Rectal smooth muscle tissue (tissue), 1 donor: Measurements from ENCODE around the gene MARCHF9.
"Not testable (repeated sequence)": the region's sequence is repeated elsewhere in the genome, so short reads cannot be mapped to it uniquely, and the experiment has no call there.

ENCODE experiments used
- H3K27ac ChIP-seq: one replicate; pipeline ENCODE4 v1.7.0; 2013; ENCODE audit warnings: low read depth, low read length, inconsistent platforms
- H3K27me3 ChIP-seq: one replicate; pipeline ENCODE4 v1.7.0; 2013; ENCODE audit warnings: low read length; ENCODE audit not compliant: control insufficient read depth, insufficient read depth
- H3K36me3 ChIP-seq: one replicate; pipeline ENCODE4 v1.7.0; 2013; ENCODE audit warnings: low read length; ENCODE audit not compliant: control insufficient read depth, insufficient read depth
- H3K4me1 ChIP-seq: one replicate; pipeline ENCODE4 v1.7.0; 2013; ENCODE audit warnings: low read length; ENCODE audit not compliant: control insufficient read depth, insufficient read depth
- H3K4me3 ChIP-seq: one replicate; pipeline ENCODE4 v1.7.0; 2013; ENCODE audit warnings: low read length
- H3K9ac ChIP-seq: one replicate; pipeline ENCODE4 v1.7.0; 2013; ENCODE audit warnings: low read length

The MARCHF9 gene

DNA sequence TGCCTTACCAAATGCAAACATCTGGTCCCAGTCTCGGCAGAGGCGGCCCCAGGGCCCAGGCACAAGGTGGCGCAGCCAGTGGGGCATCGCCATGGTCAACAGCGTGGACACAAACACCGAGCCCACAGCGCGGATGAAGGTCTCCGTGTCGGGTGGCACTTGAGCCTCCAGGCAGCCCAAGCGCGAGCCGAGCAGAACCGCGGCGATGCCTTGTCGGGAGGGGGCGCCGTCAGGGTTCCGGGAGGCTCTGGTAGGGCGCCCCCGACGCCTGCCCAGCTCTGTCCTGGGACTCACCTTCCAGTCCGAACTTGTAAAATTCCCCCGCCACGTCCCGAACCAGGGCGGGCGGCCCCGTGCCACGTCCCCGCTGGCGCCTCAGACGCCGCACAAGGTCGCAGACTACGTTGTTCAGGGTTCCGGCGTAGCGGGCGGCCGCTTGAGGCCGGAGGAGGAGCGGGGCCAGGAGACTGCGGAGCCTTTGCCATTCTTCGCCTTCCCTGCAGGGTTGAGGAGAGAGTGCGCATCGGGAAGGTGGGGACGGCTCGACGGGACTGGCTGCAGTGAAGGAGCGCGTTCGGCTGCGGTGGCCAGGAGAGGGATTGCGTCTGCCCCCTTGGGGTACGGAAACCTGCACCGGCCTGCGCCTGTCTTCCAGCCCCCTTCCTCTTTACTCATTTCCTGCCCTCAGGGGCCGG, 10.2 kb downstream of the MARCHF9 start:
- Histone ChIP-seq H3K4me3 (peak overlapping the region; percentile 65), H3K27ac (no peak overlapping the region), H3K9ac (no peak overlapping the region), H3K4me1 (peaks cover 9% of the 10 kb centered on the region), H3K27me3 (peaks cover 27% of the 10 kb centered on the region), H3K36me3 (peaks cover 4% of the 10 kb centered on the region)

- H3K4me3 ChIP-seq: peak overlapping the region; percentile 65
- peaks cover 27% of the 10 kb centered on the region for H3K27me3 ChIP-seq
- H3K9ac ChIP-seq: no peak overlapping the region
- H3K27ac ChIP-seq: no peak overlapping the region
- peaks cover 4% of the 10 kb centered on the region for H3K36me3 ChIP-seq
- H3K4me1 ChIP-seq: peaks cover 9% of the 10 kb centered on the region
Measured at GRCh38 chr12:57765698-57766463, 11.0 kb downstream of the MARCHF9 start.

GRCh38 chr12:57766464-57767304, 11.8 kb downstream of the MARCHF9 start, which contains the start of gene CYP27B1:
Gene CYP27B1, minus strand, starts transcription at chr12:57767078. Its CDS starts 37 bp downstream, at chr12:57767041.
- Histone ChIP-seq H3K36me3 (peaks cover 4% of the 10 kb centered on the region), H3K9ac (no peak within 1 kb of the TSS), H3K4me1 (peaks cover 12% of the 10 kb centered on the region), H3K4me3 (peak within 1 kb of the TSS; percentile 65), H3K27me3 (peaks cover 27% of the 10 kb centered on the region), H3K27ac (no peak within 1 kb of the TSS)

DNA sequence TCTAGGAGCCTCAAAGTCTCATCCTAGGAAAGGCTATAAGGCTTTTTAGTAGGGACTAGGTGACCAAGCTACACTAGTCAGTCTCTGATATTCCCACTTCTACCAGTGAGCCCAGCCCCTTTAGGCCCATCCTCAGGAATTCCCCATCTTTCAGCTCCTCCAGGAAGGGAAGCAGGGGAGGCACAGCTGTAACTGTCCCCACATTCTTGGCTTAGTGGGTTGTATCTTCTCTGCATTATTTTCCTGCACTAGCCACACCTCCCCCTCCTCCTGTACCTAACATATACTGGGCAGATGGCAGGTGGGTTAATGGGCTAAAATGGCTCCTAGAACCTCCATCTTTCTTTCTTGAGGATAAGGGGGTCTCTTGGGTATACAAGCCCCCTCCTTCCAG, 12.4 kb downstream of the MARCHF9 start:
- Histone ChIP-seq H3K9ac (no peak overlapping the region), H3K4me3 (peak overlapping the region; percentile 65), H3K36me3 (peaks cover 4% of the 10 kb centered on the region), H3K27me3 (peaks cover 27% of the 10 kb centered on the region), H3K27ac (no peak overlapping the region), H3K4me1 (peaks cover 12% of the 10 kb centered on the region)

DNA sequence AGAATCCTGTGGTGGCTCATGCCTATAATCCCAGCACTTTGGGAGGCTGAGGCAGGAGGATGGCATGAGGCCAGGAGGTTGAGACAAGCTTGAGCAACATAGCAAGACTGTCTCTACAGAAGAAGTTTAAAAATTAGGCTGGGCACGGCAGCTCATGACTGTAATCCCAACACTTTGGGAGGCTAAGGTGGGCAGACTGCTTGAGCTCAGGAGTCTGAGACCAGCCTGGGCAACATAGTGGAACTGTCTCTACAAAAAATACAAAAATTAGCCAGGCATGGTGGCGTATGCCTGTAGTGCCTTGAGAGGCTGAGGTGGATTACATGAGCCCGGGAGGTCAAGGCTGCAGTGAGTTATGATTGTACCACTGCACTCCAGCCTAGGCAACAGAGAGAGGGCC, 13.0 kb downstream of the MARCHF9 start:
- Histone ChIP-seq H3K4me1 (peaks cover 12% of the 10 kb centered on the region), H3K27ac (no peak overlapping the region), H3K36me3 (peaks cover 4% of the 10 kb centered on the region), H3K4me3 (no peak overlapping the region), H3K9ac (no peak overlapping the region), H3K27me3 (peaks cover 27% of the 10 kb centered on the region)

GRCh38 chr12:57769594-57769993, 14.7 kb downstream of the MARCHF9 start:
- Histone ChIP-seq H3K27me3 (peaks cover 18% of the 10 kb centered on the region), H3K4me3 (no peak overlapping the region), H3K9ac (no peak overlapping the region), H3K36me3 (peaks cover 4% of the 10 kb centered on the region), H3K4me1 (peaks cover 12% of the 10 kb centered on the region), H3K27ac (no peak overlapping the region)

- H3K36me3 ChIP-seq: peaks cover 4% of the 10 kb centered on the region
- H3K4me1 ChIP-seq: peaks cover 9% of the 10 kb centered on the region
- H3K27me3 ChIP-seq: peaks cover 7% of the 10 kb centered on the region
- H3K27ac ChIP-seq: no peak overlapping the region
- no peak overlapping the region for H3K4me3 ChIP-seq
- H3K9ac ChIP-seq: no peak overlapping the region
Measured at GRCh38 chr12:57770734-57771133, 15.8 kb downstream of the MARCHF9 start.

DNA sequence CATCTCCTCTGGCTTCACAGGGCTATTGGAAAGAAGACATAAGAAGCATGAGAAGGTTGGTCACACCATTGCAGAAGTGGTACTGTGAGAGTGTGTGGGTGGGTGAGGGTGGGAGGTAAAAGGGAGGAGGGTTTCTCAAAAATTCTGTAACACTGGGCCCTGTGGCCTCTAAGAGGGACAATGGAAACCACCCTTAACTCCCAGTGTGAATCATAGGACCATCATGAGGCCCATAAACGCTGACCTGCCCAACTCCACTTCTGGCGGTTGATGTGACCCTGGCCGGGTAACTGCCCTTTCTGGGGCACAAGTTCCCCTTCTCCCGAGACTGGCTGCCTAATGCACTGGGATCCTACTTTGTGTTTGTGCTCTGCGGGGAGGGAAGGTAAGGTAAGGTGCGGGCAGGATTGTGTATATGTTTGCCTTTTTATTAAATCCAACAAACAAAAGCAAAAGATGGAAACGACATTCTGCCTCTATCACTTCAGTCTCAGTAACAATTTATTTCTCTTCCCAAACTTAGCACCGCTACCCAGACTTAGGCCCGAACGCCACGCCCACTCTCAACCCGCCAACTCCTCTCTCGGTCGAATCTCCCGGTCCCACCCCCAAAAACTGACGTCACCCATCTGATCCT, 16.5 kb downstream of the MARCHF9 start:
- Histone ChIP-seq H3K9ac (peak overlapping the region; percentile 42), H3K27me3 (peaks cover 4% of the 10 kb centered on the region), H3K27ac (peak overlapping the region; percentile 94), H3K4me1 (peaks cover 8% of the 10 kb centered on the region), H3K36me3 (peaks cover 4% of the 10 kb centered on the region), H3K4me3 (peak overlapping the region; percentile 100)

GRCh38 chr12:57771873-57772428, 17.0 kb downstream of the MARCHF9 start, which contains the start of gene METTL1:
Gene METTL1, minus strand, starts transcription at chr12:57772105. Its CDS starts 22 bp downstream, at chr12:57772083.
- Histone ChIP-seq H3K27me3 (no peaks in the 10 kb centered on the region), H3K36me3 (peaks cover 4% of the 10 kb centered on the region), H3K27ac (peak within 1 kb of the TSS; percentile 94), H3K4me1 (peaks cover 3% of the 10 kb centered on the region), H3K4me3 (peak within 1 kb of the TSS; percentile 100), H3K9ac (peak within 1 kb of the TSS; percentile 89)

DNA sequence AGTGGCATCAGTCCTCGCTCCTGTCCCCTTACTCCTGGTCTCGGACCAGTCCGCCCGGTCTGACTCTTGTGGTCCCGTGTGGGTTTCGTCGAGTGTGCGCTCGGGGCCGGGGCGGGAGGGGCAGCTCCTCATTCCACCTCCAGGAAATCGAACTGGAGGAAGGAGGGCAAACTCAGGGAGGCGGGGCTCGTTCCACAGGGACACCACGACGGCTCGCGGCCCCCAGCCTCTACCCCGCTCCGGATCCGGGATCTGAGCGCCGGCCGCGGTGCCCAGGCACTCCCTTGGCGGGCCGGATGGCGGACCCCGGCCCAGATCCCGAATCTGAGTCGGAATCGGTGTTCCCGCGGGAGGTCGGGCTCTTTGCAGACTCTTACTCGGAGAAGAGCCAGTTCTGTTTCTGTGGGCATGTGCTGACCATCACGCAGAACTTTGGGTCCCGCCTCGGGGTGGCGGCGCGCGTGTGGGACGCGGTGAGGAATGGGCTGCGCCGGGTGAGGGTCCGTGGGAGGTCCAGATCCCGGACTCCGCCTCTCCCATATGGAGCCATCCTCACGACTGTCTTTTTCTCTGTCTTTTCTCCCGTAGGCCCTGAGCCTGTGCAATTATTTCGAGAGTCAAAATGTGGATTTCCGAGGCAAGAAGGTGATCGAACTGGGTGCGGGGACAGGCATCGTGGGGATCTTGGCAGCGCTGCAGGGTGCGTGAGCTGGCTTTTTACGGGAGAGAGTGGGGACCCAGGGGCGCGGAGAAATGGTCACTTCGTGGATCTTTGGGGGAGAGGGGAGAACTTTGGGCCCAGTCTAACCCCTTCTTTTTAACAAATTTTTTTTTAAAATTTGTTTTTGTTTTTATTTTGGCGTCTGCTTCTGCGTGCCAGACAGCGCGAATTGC, 17.8 kb downstream of the MARCHF9 start, which contains the start of gene EEF1AKMT3:
EEF1AKMT3 (plus strand) TSS at position 186 of the 894 bp plus-strand sequence; CDS start at position 297, 111 bp downstream.
- Histone ChIP-seq H3K36me3 (peaks cover 4% of the 10 kb centered on the region), H3K27ac (peak within 1 kb of the TSS; percentile 94), H3K4me1 (peaks cover 3% of the 10 kb centered on the region), H3K4me3 (peak within 1 kb of the TSS; percentile 100), H3K27me3 (no peaks in the 10 kb centered on the region), H3K9ac (peak within 1 kb of the TSS; percentile 89)

GRCh38 chr12:57774634-57775033, 19.7 kb downstream of the MARCHF9 start:
- H3K27me3 ChIP-seq, H3K4me3 ChIP-seq, H3K27ac ChIP-seq, H3K36me3 ChIP-seq, H3K9ac ChIP-seq, H3K4me1 ChIP-seq: not testable (repeated sequence)
